Islet of Langerhans (tissue), 1 donor: Measurements from ENCODE around the gene CAPN9.
"Not testable (repeated sequence)": the region's sequence is repeated elsewhere in the genome, so short reads cannot be mapped to it uniquely, and the experiment has no call there.

Experiments used
- FAIRE-seq: peaks from one replicate; lab custom pipeline; 2011; peaks lifted over from hg19 to GRCh38; lab: Jason Lieb, UNC

The CAPN9 gene, protein sequence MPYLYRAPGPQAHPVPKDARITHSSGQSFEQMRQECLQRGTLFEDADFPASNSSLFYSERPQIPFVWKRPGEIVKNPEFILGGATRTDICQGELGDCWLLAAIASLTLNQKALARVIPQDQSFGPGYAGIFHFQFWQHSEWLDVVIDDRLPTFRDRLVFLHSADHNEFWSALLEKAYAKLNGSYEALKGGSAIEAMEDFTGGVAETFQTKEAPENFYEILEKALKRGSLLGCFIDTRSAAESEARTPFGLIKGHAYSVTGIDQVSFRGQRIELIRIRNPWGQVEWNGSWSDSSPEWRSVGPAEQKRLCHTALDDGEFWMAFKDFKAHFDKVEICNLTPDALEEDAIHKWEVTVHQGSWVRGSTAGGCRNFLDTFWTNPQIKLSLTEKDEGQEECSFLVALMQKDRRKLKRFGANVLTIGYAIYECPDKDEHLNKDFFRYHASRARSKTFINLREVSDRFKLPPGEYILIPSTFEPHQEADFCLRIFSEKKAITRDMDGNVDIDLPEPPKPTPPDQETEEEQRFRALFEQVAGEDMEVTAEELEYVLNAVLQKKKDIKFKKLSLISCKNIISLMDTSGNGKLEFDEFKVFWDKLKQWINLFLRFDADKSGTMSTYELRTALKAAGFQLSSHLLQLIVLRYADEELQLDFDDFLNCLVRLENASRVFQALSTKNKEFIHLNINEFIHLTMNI

DNA sequence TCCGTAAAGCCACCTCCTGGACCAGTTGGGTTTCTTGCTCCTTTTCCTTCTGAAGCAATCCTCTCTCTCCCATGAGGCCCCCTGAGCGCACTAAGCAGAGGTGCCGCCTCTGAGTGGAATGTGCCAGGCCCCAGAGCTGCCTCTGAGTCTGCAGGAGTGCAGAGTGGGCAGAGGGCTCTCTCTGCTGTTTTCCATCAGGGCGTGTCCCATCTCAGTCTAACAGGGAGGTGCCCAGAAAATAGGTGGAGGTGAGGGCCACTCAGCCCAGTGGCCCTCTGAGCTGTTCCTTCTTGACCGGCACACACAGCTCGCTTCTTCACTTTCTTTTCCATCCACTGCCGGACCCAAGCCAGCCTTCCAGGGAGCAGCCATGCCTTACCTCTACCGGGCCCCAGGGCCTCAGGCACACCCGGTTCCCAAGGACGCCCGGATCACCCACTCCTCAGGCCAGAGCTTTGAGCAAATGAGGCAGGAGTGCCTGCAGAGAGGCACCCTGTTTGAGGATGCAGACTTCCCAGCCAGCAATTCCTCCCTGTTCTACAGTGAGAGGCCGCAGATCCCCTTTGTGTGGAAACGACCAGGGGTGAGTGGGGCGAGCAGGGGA lies at the start of gene CAPN9:
CAPN9 (plus strand) TSS at position 262 of the 604 bp plus-strand sequence; CDS start at position 371, 109 bp downstream.
- FAIRE-seq: no peak

DNA sequence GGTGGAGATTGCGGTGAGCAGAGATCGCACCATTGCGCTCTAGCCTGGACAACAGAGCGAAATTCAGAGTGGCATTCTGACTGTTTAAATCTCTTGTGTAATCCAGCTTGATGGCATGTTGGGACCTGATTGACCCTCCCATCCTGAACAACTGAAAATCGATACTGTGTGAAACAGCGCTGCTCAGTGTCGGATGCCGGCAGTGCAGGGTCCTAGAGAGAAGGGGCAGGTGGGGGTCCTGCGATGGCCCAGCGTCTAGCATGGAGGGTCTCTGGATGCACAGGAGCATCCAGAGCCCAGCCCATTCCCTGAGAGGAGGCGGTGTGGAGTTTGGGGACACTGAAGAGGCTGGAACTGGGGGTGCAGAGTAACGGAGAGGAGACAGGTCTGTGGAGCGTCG lies 49.1 kb upstream of the CAPN9 start:
- FAIRE-seq: no peak

- FAIRE-seq: not testable (repeated sequence)
These were observed 48.2 kb upstream of the CAPN9 start for GRCh38 chr1:230698964-230699363.

DNA sequence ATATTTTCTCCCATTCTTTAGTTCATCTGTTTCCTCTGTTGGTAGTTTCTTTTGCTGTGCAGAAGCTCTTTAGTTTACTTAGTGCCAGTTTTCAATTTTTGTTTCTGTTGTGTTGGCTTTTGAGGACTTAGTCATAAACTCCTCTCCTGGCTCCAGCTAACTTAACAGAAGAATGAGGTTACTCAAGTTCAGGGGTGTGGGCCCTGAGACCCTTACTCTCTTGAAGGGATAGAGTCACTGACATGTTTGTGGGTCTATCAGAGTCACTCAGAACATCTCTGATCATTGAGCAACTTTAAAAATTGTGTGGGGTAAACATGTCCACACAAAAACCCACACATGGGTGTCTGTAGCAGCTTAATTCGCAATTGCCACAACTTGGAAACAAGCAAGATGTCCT lies 47.5 kb upstream of the CAPN9 start:
- FAIRE-seq: no peak

DNA sequence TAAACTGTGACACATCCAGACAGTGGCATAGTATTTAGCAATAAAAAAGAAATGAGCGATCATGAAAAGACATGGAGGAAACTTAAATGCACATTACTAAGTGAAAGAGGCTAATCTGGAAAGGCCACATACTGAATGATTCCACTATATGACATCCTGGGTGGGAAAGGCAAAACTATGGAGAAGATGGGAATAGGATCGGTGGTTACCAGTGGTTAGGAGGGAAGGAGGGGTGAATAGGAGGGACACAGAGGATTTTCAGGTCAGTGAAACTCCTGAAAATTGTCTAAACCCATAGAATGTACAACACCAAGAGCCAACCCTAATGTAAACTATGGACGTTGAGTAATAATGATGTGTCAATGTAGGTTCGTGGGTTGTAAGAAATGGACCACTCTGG lies 47.1 kb upstream of the CAPN9 start:
- FAIRE-seq: no peak

DNA sequence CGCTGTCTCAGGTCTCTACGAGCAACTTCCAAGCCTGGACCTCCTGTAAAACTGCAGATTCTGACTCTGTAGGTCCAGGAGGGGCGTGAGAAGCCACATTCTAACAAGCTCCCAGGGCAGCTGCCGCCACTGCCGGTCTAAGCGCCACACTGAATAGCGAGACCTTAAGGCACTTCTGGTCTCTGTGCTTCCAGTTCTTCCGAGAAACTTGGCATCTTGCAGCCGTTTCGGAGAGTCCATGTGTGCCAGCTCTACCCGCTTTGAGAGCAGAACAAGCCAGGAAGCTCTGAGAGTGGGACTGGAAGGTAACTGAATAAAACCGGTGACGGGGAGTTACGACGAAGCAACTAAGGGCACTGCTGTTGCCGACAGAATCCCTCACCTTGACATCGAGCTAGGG lies 45.8 kb upstream of the CAPN9 start:
- no peak for FAIRE-seq

GRCh38 chr1:230701895-230702768 lies 45.1 kb upstream of the CAPN9 start:
- no peak for FAIRE-seq

DNA sequence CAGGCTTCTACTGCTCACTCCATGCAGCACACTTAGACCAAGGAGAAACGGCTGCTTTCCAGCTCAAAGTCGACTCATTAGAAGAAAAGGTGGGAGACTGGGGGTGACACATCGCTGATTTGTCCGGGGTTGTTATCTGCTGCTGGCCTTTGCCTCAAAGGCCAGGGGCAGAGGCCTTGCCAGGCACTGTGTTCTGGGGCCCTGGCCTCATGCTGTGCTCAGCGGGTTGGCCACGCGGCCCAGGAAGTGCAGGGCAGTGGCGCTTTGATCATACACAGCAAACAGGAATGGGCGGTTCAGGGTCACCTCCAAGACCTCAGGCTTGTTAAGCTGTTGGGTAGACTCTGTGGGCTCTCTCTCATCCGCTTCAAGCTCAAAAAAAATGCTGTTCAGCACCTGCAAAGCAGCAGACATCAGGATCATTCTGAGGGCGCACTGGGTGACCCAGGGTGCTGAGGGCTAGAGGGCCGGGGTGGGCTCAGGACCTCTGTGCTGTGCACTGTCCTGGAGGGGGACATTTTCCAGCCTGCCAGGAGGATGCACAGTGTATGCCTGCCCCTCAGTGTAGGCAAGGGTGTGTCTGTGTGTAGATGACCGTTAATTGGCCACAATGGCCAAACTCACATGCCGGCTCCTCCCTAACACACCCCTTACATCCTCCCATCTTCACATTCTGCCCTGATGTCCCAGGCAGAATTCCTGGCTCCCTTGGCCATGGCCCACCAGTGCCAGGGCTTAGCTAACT lies 44.1 kb upstream of the CAPN9 start:
- FAIRE-seq: no peak

- FAIRE-seq: no peak
These were observed 43.4 kb upstream of the CAPN9 start for GRCh38 chr1:230703679-230704385.

DNA sequence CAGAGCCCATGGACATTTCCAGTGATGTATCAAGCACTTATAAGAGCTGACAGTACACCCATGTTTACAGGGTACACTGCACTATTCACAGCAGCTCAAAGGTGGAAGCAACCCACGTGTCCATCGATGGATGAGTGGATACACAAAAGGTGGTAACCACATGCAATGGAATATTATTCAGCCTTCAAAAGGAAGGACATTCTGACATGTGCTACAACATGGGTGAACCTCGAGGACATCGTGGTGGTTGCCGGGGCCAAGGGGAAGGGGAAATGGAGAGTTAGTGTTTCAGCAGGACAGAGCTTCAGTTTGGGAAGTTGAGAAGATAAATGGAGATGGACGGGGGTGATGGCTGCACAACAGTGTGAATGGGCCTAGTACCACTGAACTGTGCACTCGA lies 42.4 kb upstream of the CAPN9 start:
- no peak for FAIRE-seq

DNA sequence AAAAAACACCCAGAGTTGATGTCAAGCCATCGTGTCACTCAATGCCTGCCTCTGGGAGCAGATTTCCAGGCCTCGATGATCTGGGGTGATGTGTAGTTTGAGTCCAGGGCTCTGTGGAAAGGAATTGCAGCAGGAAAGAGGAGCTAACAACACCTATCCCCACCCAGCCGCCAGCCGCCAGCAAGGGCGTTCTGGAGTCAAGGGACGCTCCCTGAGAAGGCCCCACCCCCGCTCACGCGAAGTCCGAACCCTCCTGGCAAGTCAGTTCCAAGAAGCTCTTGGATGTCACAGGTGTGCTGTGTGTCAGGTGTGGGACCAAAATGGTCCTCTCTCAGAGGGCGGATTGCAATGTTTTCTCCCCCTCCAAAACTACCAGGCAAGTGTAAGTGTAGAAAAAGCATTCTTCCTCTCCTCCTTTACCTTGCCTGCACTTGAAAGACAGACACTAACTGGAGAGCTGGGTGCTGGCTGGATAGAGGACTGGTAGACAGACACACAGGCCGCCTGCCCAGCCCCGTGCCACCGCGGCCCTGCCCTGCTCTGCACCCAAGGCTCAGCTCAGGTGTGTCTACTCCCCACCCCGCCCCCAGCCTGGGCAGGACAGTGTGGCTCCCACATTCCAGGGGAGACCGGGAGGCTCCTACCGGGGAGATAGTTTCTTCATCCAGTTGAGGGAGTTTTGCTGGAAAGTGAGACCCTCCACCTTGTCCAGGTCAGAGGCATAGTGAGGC lies 41.7 kb upstream of the CAPN9 start:
- no peak for FAIRE-seq

- FAIRE-seq: no peak
These were observed 41.0 kb upstream of the CAPN9 start for GRCh38 chr1:230706020-230706699.

DNA sequence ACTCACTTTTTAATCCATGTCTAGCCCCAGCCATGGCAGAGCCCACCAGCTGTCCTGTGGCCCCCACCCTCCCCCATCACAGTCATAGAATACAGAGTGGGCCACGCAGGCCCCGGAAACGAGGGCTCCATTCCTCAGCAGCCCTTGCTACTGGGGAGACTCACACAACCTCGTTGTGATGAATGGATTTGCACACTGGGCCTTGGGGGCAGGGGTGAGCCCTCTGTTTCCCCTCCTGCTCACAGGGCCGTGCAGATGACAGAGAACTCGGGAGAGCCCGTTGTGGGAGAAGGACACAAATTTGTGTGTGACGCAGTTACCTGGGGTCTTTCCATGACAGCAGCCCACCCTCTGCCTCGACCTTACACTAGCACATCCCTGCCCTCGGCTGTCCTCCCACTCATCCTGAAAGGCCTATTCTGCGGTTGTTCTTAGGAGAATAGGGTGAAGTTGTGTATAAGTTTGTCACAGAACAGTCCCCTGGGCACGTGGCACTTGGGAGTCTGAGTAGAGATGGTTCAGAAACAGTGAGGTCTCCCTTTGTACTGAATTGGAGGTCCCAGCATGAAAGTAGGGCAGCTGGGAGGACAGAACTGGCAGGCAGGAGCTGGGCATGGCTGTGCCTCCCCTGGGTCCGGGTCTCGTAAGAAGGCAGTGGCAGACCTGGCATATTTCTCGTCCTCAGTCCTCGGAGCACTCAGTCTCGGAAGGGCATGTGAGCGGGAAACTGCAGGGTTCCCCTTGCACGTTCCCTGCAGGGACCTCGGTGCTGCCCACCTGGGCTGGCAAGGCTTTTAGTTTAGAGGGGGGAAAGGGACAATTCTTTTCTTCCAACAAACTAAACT lies 40.1 kb upstream of the CAPN9 start:
- FAIRE-seq: no peak

DNA sequence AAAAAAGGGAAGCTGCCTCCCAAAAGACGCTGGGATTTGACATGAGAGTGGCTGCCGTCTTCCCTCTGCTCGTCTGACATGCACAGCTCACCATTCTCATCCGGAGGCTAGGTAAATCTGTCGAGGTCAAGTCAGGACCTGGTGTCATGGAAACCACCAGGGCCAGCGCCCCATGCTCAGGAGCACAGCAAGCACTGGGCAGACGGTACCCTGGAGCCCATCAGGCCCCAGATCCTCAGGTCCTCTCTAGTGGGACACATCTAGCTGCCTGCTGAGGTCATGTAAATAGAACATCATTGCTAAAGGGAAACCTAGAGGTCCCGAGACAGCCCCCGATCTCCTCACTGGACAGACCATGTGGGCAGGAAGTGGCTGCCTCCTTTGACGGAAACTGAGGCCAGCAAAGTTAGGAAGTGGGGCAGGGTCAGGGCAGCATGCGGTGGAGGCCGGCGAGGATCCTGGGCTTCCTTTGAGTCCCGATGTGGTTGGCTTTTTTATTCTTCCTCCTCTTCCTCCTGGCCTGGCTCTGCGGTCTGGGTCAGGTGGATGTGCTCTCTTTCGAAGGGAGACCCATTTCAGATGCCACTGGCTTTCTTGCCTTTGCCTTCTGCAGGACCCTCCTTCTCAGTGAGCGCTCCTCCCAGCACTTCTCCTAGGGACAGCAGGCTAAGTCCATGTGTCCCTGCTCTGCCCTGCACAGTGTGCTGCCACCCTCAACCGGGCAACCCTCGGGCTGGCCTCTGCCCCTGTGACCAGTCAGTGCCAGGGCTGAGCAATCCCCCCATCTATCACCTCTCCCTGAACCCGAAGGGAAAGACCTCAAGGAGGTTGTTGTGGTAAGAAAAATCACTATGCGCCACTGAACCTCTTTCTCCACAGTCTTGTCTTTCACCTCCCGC lies 39.2 kb upstream of the CAPN9 start:
- FAIRE-seq: no peak

DNA sequence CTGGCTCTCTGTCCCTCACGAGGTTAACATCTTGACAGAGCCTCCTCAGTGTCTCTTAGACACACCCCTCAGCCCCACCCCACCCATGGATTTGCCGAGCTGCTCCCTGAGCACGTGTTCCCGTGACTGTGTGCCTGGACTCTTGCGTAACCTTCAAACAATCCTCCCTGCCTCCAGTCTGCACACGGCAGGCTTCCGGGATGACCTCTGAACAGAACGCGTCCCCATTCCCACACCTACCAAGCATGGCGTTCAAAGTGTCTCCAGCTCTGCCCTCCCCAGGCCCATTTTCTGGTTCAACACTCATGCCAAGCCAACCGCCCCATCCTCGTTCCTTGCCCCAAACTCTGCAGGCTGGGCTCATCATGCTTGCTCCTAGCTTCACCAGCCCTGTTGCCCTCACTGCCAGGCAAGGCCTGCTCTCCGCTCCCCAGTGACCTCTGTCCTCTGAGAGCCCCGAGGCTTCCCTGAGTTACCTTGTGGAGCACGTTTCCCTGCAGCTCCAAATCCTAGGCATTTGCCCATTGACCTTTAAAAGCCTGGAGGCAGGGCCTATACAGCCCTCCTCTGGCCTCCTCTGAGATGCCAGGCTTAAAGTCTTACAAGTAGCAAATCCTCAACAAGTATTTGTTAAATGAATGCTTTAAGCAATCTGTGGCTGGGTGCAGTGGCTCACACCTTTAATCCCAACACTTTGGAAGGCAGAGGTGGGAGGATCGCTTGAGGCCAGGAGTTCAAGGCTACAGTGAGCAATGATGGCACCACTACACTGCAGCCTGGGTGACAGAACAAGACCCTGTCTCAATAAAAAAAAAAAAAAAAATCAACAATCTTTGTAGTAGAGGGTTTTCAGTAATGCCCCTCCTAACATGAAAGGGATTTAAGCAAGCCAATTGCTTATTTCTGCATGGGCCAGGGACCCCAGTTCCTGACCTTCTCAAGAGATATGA lies 38.3 kb upstream of the CAPN9 start:
- no peak for FAIRE-seq
